ENCODE measurements around the gene RANBP3.

DNA sequence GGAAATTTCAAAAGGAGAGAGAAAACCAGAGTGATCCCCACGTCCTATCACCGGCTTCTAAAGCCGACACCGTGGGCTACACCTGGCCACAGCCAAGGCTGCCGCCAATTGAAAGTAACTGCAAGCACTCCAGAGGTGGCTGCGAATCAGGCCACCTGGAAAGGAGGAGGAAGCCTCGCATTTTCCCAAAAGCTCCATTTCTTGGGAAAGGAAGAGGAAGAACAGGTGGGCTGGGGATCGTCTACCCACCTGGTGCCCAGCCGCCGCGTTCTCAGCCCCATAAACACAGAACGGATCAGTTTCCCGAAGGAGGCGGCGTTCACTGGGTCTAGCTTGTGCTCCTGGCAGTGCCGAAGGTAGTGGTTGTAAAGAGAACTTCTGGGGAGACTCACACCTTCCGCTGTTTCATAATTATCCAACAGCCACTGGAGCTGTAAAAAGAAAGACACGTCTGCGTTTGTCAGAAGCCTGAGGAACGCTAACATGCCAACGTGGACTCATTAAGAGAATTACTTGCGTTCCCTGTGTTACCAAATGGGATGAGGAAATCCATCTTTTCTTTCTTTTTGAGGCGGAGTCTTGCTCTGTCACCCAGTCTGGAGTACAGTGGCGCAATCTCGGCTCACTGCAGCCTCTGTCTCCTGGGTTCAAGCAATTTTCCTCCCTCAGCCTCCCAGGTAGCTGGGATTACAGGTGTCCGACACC, 38.1 kb upstream of the RANBP3 start:
- TF ChIP-seq, protein P1, sequence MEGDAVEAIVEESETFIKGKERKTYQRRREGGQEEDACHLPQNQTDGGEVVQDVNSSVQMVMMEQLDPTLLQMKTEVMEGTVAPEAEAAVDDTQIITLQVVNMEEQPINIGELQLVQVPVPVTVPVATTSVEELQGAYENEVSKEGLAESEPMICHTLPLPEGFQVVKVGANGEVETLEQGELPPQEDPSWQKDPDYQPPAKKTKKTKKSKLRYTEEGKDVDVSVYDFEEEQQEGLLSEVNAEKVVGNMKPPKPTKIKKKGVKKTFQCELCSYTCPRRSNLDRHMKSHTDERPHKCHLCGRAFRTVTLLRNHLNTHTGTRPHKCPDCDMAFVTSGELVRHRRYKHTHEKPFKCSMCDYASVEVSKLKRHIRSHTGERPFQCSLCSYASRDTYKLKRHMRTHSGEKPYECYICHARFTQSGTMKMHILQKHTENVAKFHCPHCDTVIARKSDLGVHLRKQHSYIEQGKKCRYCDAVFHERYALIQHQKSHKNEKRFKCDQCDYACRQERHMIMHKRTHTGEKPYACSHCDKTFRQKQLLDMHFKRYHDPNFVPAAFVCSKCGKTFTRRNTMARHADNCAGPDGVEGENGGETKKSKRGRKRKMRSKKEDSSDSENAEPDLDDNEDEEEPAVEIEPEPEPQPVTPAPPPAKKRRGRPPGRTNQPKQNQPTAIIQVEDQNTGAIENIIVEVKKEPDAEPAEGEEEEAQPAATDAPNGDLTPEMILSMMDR (tag by site-specific recombination; IDR thresholded peaks at IDR 0.05): no peak
- TF ChIP-seq ZBTB7A (tag by site-specific recombination; IDR thresholded peaks at IDR 0.05; ENCODE audit: low read depth) (no peak), YY1 (tag by site-specific recombination; IDR thresholded peaks at IDR 0.05) (no peak)
